ENCODE measurements around the gene UCK2. TPM values are rescaled to one million over a fixed set of nuclear protein-coding genes. Genes with fewer than 3 reads are reported as not detected.

UCK2 gene
- total and polyA plus RNA-seq, 2 donors (not counting 3 experiments of a cell fraction or from before 2014, with no cell fraction given): 62.3 to 74.7 TPM

DNA sequence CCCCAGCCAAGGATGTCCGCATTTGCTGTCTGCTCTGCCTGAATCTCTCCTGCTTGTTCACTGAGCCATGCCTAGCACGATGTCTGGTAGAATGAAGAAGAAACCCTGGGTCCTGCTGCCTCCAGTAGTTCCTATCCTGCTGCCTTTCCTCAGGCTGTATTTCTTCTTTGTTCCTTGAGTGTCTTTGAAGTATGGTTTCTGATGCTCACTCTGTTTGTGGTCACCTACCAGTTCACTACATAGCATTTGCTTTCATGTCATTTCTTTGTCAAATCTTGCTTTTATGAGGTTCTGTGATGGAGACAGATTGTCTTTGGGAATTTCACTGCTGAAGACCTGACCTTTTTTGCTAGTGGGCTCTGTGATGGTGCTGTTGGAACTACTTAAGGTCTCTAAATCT lies 5.9 kb downstream of the UCK2 start:
- Histone ChIP-seq H3K9me3 (replicated peaks; ENCODE audit: control insufficient read depth, insufficient read depth, low read length) (no peaks in the 10 kb centered on the region), H3K4me1 (ENCODE audit: control insufficient read depth, extremely low read depth, insufficient read depth, low read length) (peaks cover 14% of the 10 kb centered on the region), H3K9ac (replicated peaks; ENCODE audit: extremely low read depth, insufficient read depth, low read length) (no peak overlapping the region), H3K4me3 (replicated peaks in 1 of 3; ENCODE audit: insufficient read depth in 1 of 3, low read depth in 1 of 3, low read length in 3 of 3) (no peak overlapping the region), H4K20me1 (replicated peaks; ENCODE audit: control insufficient read depth, extremely low read depth, insufficient read depth, low read length) (peaks cover 3% of the 10 kb centered on the region), H3K79me2 (ENCODE audit: control insufficient read depth, insufficient read depth, low read length) (peaks cover 98% of the 10 kb centered on the region), H3K4me2 (ENCODE audit: insufficient read depth, low read length) (no peak overlapping the region), H3K36me3 (ENCODE audit: control insufficient read depth in 2 of 2, extremely low read depth in 1 of 2, insufficient read depth in 2 of 2, low read length in 2 of 2) (no peaks in the 10 kb centered on the region), H3K27me3 (ENCODE audit: control insufficient read depth in 2 of 2, insufficient read depth in 2 of 2, low read length in 2 of 2) (no peaks in the 10 kb centered on the region), H3K27ac (ENCODE audit: insufficient read depth, low read depth, low read length) (no peak overlapping the region), H2AFZ (ENCODE audit: low read depth, low read length) (no peak overlapping the region), H3K9me1 (replicated peaks; ENCODE audit: control insufficient read depth, extremely low read depth, insufficient read depth, low read length) (no peaks in the 10 kb centered on the region)
- dilution Hi-C loops (cut with MboI; ENCODE audit: extremely low pct_ligation_motif_present, low sequenced_read_pairs) (no loop called here), intact Hi-C loops (cut with micrococcal nuclease) (no loop called here)
- ChIA-PET CTCF (interaction anchor here (1.2 kb wide), 1 partner anchor 38 kb away, joined by 4 read pairs; no protein-coding TSS in a partner anchor), POLR2A (no interaction called here)
- FAIRE-seq: no peak
- BruUV-seq (replicated peaks): no TSS peak
- no peak for DNase-seq (ENCODE audit: low read depth, low spot score)
- no peak for TF ChIP-seq GATA2 (IDR thresholded peaks at IDR 0.05; ENCODE audit: insufficient read depth, insufficient read length, low read depth, low read length)
- TF ChIP-seq, protein P1, sequence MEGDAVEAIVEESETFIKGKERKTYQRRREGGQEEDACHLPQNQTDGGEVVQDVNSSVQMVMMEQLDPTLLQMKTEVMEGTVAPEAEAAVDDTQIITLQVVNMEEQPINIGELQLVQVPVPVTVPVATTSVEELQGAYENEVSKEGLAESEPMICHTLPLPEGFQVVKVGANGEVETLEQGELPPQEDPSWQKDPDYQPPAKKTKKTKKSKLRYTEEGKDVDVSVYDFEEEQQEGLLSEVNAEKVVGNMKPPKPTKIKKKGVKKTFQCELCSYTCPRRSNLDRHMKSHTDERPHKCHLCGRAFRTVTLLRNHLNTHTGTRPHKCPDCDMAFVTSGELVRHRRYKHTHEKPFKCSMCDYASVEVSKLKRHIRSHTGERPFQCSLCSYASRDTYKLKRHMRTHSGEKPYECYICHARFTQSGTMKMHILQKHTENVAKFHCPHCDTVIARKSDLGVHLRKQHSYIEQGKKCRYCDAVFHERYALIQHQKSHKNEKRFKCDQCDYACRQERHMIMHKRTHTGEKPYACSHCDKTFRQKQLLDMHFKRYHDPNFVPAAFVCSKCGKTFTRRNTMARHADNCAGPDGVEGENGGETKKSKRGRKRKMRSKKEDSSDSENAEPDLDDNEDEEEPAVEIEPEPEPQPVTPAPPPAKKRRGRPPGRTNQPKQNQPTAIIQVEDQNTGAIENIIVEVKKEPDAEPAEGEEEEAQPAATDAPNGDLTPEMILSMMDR (IDR thresholded peaks at IDR 0.05; ENCODE audit: extremely low read depth in 1 of 2, insufficient read depth in 1 of 2, low read depth in 1 of 2, low read length in 2 of 2): no peak
- no peak for TF ChIP-seq POLR2A (IDR thresholded peaks at IDR 0.05; ENCODE audit: low read depth, low read length)
- TF ChIP-seq JUN (IDR thresholded peaks at IDR 0.05; ENCODE audit: borderline replicate concordance, insufficient read depth, insufficient read length, low read depth): no peak
- TF ChIP-seq EZH2 (IDR thresholded peaks at IDR 0.05; ENCODE audit: borderline replicate concordance, low read depth, low read length, severe bottlenecking): no peak
- TF ChIP-seq, protein P2, sequence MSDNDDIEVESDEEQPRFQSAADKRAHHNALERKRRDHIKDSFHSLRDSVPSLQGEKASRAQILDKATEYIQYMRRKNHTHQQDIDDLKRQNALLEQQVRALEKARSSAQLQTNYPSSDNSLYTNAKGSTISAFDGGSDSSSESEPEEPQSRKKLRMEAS (IDR thresholded peaks at IDR 0.05; ENCODE audit: insufficient read depth, insufficient read length): no peak
- TF ChIP-seq POLR2AphosphoS5 (IDR thresholded peaks at IDR 0.05; ENCODE audit: insufficient read depth, low read depth, low read length): no peak
- no peak for TF ChIP-seq MYC (IDR thresholded peaks at IDR 0.05; ENCODE audit: low read depth, low read length)
- TF ChIP-seq FOS (IDR thresholded peaks at IDR 0.05; ENCODE audit: borderline replicate concordance, insufficient read depth, low read length): no peak
